Upper lobe of right lung (tissue), 1 donor: ENCODE results near the gene LAMB1. TPM values are rescaled to one million over a fixed set of nuclear protein-coding genes. Genes with fewer than 3 reads are reported as not detected.

Source experiments
- ATAC-seq: fragments of 200-7000 bp; cut with Tn5 transposase; one replicate; pipeline ENCODE4 v1.9.1; 2020; ENCODE audit warnings: mild to moderate bottlenecking, moderate library complexity
- DNase-seq: peaks from one replicate; pipeline ENCODE4 v3.0.0-alpha.2; 2020
- H3K27ac ChIP-seq: fragments of 200-600 bp; one replicate; pipeline ENCODE4 v1.8.0; 2022
- H3K27me3 ChIP-seq: fragments of 200-600 bp; one replicate; pipeline ENCODE4 v1.8.0; 2022; ENCODE audit warnings: mild to moderate bottlenecking
- H3K36me3 ChIP-seq: fragments of 200-600 bp; one replicate; pipeline ENCODE4 v1.8.0; 2022
- H3K4me1 ChIP-seq: fragments of 200-600 bp; one replicate; pipeline ENCODE4 v1.8.0; 2022
- H3K4me3 ChIP-seq: fragments of 200-600 bp; one replicate; pipeline ENCODE4 v1.8.0; 2022; ENCODE audit warnings: mild to moderate bottlenecking
- H3K9me3 ChIP-seq: fragments of 200-600 bp; one replicate; pipeline ENCODE4 v1.8.0; 2022
- CTCF ChIP-seq: fragments of 200-600 bp; IDR thresholded peaks from one replicate; pipeline ENCODE4 v1.8.0; 2022; ENCODE audit warnings: antibody characterized with exemption
- intact Hi-C: fragments of 100-400 bp; cut with DNase I; formaldehyde crosslinking; loops from one replicate; pipeline ENCODE4 v1.11.0; 2022
- total RNA-seq: library from RNA; stranded (reverse); fragmentation: NEBNext Ultra II Directional; extraction: Animal tissue kit (Norgen Biotek cat#: 25700); gene quantifications from one replicate; pipeline ENCODE4 v1.2.1, GENCODE V29; 2021
- donor health status: DM: no; HTN: yes; CAD: no; lungs with severe emphysema.

LAMB1 gene
- total RNA-seq, 1 donor from 2014 or later: 156 TPM

- peaks cover 17% of the 10 kb centered on the region for H3K36me3 ChIP-seq
- H3K9me3 ChIP-seq: no peaks in the 10 kb centered on the region
- H3K4me3 ChIP-seq: no peak overlapping the region
- H3K4me1 ChIP-seq: peaks cover 31% of the 10 kb centered on the region
- no peak for TF ChIP-seq CTCF
- H3K27me3 ChIP-seq: no peaks in the 10 kb centered on the region
- DNase-seq (no peak), ATAC-seq (no peak)
- intact Hi-C loops: no loop called here
- no peak overlapping the region for H3K27ac ChIP-seq
Measured at GRCh38 chr7:107953265-107953923, 49.6 kb downstream of the LAMB1 start.

- intact Hi-C loops: no loop called here
- peaks cover 27% of the 10 kb centered on the region for H3K4me1 ChIP-seq
- H3K36me3 ChIP-seq: peaks cover 18% of the 10 kb centered on the region
- ATAC-seq: peak; percentile 39
- TF ChIP-seq CTCF: no peak
- H3K4me3 ChIP-seq: no peak overlapping the region
- H3K9me3 ChIP-seq: no peaks in the 10 kb centered on the region
- H3K27me3 ChIP-seq: no peaks in the 10 kb centered on the region
- no peak for DNase-seq
- H3K27ac ChIP-seq: peak overlapping the region; percentile 2
Measured at GRCh38 chr7:107951896-107952295, 51.1 kb downstream of the LAMB1 start.

GRCh38 chr7:107951172-107951787 is 51.7 kb downstream of the LAMB1 start:
- no peaks in the 10 kb centered on the region for H3K27me3 ChIP-seq
- DNase-seq: no peak
- intact Hi-C loops: no loop called here
- peak; percentile 69 for ATAC-seq
- no peaks in the 10 kb centered on the region for H3K9me3 ChIP-seq
- no peak overlapping the region for H3K4me3 ChIP-seq
- peak overlapping the region; percentile 2 for H3K27ac ChIP-seq
- peaks cover 22% of the 10 kb centered on the region for H3K36me3 ChIP-seq
- TF ChIP-seq CTCF: no peak
- peaks cover 27% of the 10 kb centered on the region for H3K4me1 ChIP-seq

- no peak overlapping the region for H3K4me3 ChIP-seq
- H3K36me3 ChIP-seq: peaks cover 22% of the 10 kb centered on the region
- no peak overlapping the region for H3K27ac ChIP-seq
- no peak for DNase-seq
- ATAC-seq: no peak
- peaks cover 27% of the 10 kb centered on the region for H3K4me1 ChIP-seq
- intact Hi-C loops: no loop called here
- no peak for TF ChIP-seq CTCF
- H3K9me3 ChIP-seq: no peaks in the 10 kb centered on the region
- no peaks in the 10 kb centered on the region for H3K27me3 ChIP-seq
Measured at GRCh38 chr7:107949443-107949935, 53.5 kb downstream of the LAMB1 start.

- no peak for TF ChIP-seq CTCF
- peaks cover 19% of the 10 kb centered on the region for H3K36me3 ChIP-seq
- H3K4me1 ChIP-seq: peaks cover 27% of the 10 kb centered on the region
- ATAC-seq (no peak), DNase-seq (no peak)
- no peak overlapping the region for H3K27ac ChIP-seq
- H3K27me3 ChIP-seq: no peaks in the 10 kb centered on the region
- H3K4me3 ChIP-seq: no peak overlapping the region
- intact Hi-C loops: no loop called here
- H3K9me3 ChIP-seq: no peaks in the 10 kb centered on the region
Measured at GRCh38 chr7:107948645-107949442, 54.1 kb downstream of the LAMB1 start.
